Endothelial cell of umbilical vein (primary cell): ENCODE measurements around the gene TJP3. TPM values are rescaled to one million over a fixed set of nuclear protein-coding genes. Genes with fewer than 3 reads are reported as not detected.

Experiments used
- BruUV-seq: library from RNA; stranded (reverse); fragments of 400-500 nt; replicated peaks from 2 replicates; lab custom pipeline; 2021; lab: Mats Ljungman, UMichigan
- CTCF ChIA-PET: fragments of 300-600, 350-600 bp; sonication (Branson Sonifier 250); formaldehyde crosslinking; loops from one replicate; lab custom pipeline; 2021; ENCODE audit warnings: antibody characterized with exemption, inconsistent platforms; lab: Charles Lee
- POLR2A ChIA-PET: fragments of 300-600, 350-600 bp; sonication (Branson Sonifier 250); formaldehyde crosslinking; loops from one replicate; lab custom pipeline; 2021; ENCODE audit warnings: antibody characterized with exemption, inconsistent platforms; lab: Charles Lee
- DNase-seq: peaks from one replicate; pipeline ENCODE4 v3.0.0-alpha.2; 2011; ENCODE audit warnings: low read depth, low spot score
- FAIRE-seq: peaks from 2 replicates; lab custom pipeline; 2011; peaks lifted over from hg19 to GRCh38; lab: Jason Lieb, UNC
- H2AFZ ChIP-seq: 2 replicates; pipeline ENCODE4 v1.6.0; 2012; ENCODE audit warnings: low read depth, low read length, control low read depth, inconsistent platforms
- H3K27ac ChIP-seq: 2 replicates; pipeline ENCODE4 v1.5.1; 2011; ENCODE audit warnings: low read depth, mild to moderate bottlenecking, control low read depth, low read length, moderate library complexity; ENCODE audit not compliant: insufficient read depth
- H3K27me3 ChIP-seq, 2 experiments: 2 replicates each; pipeline versions ENCODE4 v1.6.0 to v1.6.1; 2011; ENCODE audit warnings: low read length in 2 of 2, mixed read lengths in 1 of 2; ENCODE audit not compliant: control insufficient read depth in 2 of 2, insufficient read depth in 2 of 2
- H3K36me3 ChIP-seq, 2 experiments: 2 replicates in 1 of 2; 3 replicates in 1 of 2; pipeline ENCODE4 v1.5.1; 2011; ENCODE audit warnings: low read length in 2 of 2, mild to moderate bottlenecking in 1 of 2, moderate library complexity in 1 of 2; ENCODE audit not compliant: control insufficient read depth in 2 of 2, insufficient read depth in 2 of 2; ENCODE audit errors: extremely low read depth in 1 of 2
- H3K4me1 ChIP-seq: 3 replicates; pipeline ENCODE4 v1.5.1; 2011; ENCODE audit warnings: mild to moderate bottlenecking, low read length; ENCODE audit not compliant: control insufficient read depth, insufficient read depth; ENCODE audit errors: extremely low read depth
- H3K4me2 ChIP-seq: 2 replicates; pipeline ENCODE4 v1.6.1; 2011; ENCODE audit warnings: low read length, control low read depth, mixed read lengths; ENCODE audit not compliant: insufficient read depth
- H3K4me3 ChIP-seq, 3 experiments: fragments of 200-600 bp in 1 of 3; sonication (generic), shearing (Covaris generic) in 1 of 3; replicated peaks in 1 of 3; 2 replicates each; pipeline ENCODE4 v1.5.1; 2011 to 2016; ENCODE audit warnings: control low read depth in 3 of 3, low read length in 3 of 3, mild to moderate bottlenecking in 2 of 3, inconsistent platforms in 1 of 3, low read depth in 1 of 3, moderate library complexity in 1 of 3; ENCODE audit not compliant: insufficient read depth in 1 of 3
- H3K79me2 ChIP-seq: 2 replicates; pipeline ENCODE4 v1.6.0; 2012; ENCODE audit warnings: low read length, inconsistent platforms; ENCODE audit not compliant: control insufficient read depth, insufficient read depth
- H3K9ac ChIP-seq: replicated peaks from 2 replicates; pipeline ENCODE3; 2011; ENCODE audit warnings: low read length, control low read depth; ENCODE audit not compliant: insufficient read depth; ENCODE audit errors: extremely low read depth
- H3K9me1 ChIP-seq: replicated peaks from 3 replicates; pipeline ENCODE4 v1.6.0; 2011; ENCODE audit warnings: mild to moderate bottlenecking, low read length; ENCODE audit not compliant: control insufficient read depth, insufficient read depth; ENCODE audit errors: extremely low read depth
- H3K9me3 ChIP-seq: replicated peaks from 2 replicates; pipeline ENCODE4 v1.5.1; 2012; ENCODE audit warnings: low read length, inconsistent platforms; ENCODE audit not compliant: control insufficient read depth, insufficient read depth
- H4K20me1 ChIP-seq: replicated peaks from 2 replicates; pipeline ENCODE3; 2011; ENCODE audit warnings: mild to moderate bottlenecking, low read length; ENCODE audit not compliant: control insufficient read depth, insufficient read depth; ENCODE audit errors: extremely low read depth
- CTCF ChIP-seq, 2 donors: IDR thresholded peaks; 1 replicate in 1 of 2; 2 replicates in 1 of 2; pipeline ENCODE4 v1.5.1; 2011; ENCODE audit warnings: low read length in 2 of 2, mild to moderate bottlenecking in 2 of 2, moderate library complexity in 2 of 2, control low read depth in 1 of 2, inconsistent platforms in 1 of 2, low read depth in 1 of 2; ENCODE audit not compliant: insufficient read depth in 1 of 2; ENCODE audit errors: extremely low read depth in 1 of 2
- EZH2 ChIP-seq: IDR thresholded peaks from 2 replicates; pipeline ENCODE4 v1.6.1; 2012; ENCODE audit warnings: borderline replicate concordance, low read depth, mild to moderate bottlenecking, moderate library complexity, low read length, inconsistent platforms; ENCODE audit not compliant: severe bottlenecking
- FOS ChIP-seq: IDR thresholded peaks from 2 replicates; pipeline ENCODE4 v1.6.1; 2011; ENCODE audit warnings: mild to moderate bottlenecking, low read length, moderate library complexity, borderline replicate concordance; ENCODE audit not compliant: insufficient read depth
- GATA2 ChIP-seq: IDR thresholded peaks from 2 replicates; pipeline ENCODE4 v1.7.0; 2011; ENCODE audit warnings: low read depth, mild to moderate bottlenecking, moderate library complexity, mixed read lengths, low read length; ENCODE audit not compliant: insufficient read length, insufficient read depth
- JUN ChIP-seq: IDR thresholded peaks from 2 replicates; pipeline ENCODE4 v1.6.1; 2011; ENCODE audit warnings: borderline replicate concordance, low read depth; ENCODE audit not compliant: insufficient read length, insufficient read depth
- MAX ChIP-seq: IDR thresholded peaks from 2 replicates; pipeline ENCODE4 v1.6.1; 2011; ENCODE audit not compliant: insufficient read depth, insufficient read length
- MYC ChIP-seq: IDR thresholded peaks from one replicate; pipeline ENCODE4 v1.6.1; 2011; ENCODE audit warnings: mild to moderate bottlenecking, low read depth, low read length
- POLR2A ChIP-seq: IDR thresholded peaks from 2 replicates; pipeline ENCODE4 v1.6.1; 2012; ENCODE audit warnings: low read depth, mild to moderate bottlenecking, control low read depth, low read length
- POLR2AphosphoS5 ChIP-seq: IDR thresholded peaks from 2 replicates; pipeline ENCODE4 v1.6.1; 2012; ENCODE audit warnings: low read depth, mild to moderate bottlenecking, control low read depth, low read length, moderate library complexity; ENCODE audit not compliant: insufficient read depth
- dilution Hi-C: fragments of 300-500 bp; cut with MboI; formaldehyde crosslinking; loops from one replicate; pipeline ENCODE4 v1.15.0; 2019; ENCODE audit warnings: low sequenced_read_pairs; ENCODE audit not compliant: extremely low pct_ligation_motif_present
- intact Hi-C: fragments of 100-400 bp; cut with micrococcal nuclease; formaldehyde crosslinking; loops from one replicate; pipeline ENCODE4 v1.10.0; 2022
- polyA plus RNA-seq, 4 experiments: library from polyadenylated mRNA; depleted of rRNA in 3 of 4; stranded (reverse) in 3 of 4; unstranded in 1 of 4; fragments of >200 nt; gene quantifications; 2 replicates each; pipeline versions ENCODE4 v1.2.1 to v1.2.3, GENCODE V29; 2011 to 2012; ENCODE audit warnings: missing spikeins in 1 of 4
- total RNA-seq: library from RNA; stranded (reverse); gene quantifications from 2 replicates; pipeline ENCODE4 v1.2.3, GENCODE V29; 2021

Gene TJP3
- total and polyA plus RNA-seq, 2 donors (not counting 3 experiments of a cell fraction or from before 2014, with no cell fraction given) = 0.10 TPM; not detected in 1

GRCh38 chr19:3771000-3771905, 63.1 kb downstream of the TJP3 start:
- TF ChIP-seq POLR2AphosphoS5 (no peak), EZH2 (no peak), MYC (no peak), JUN (no peak), GATA2 (no peak), CTCF (IDR thresholded peaks at IDR 0.05; ENCODE audit: extremely low read depth in 1 of 2, insufficient read depth in 1 of 2, low read depth in 1 of 2, low read length in 2 of 2) (no peak), POLR2A (no peak), FOS (no peak), MAX (no peak)
- H3K4me3 ChIP-seq = no peak overlapping the region
- H3K9me3 ChIP-seq = no peaks in the 10 kb centered on the region
- FAIRE-seq (no peak), DNase-seq (no peak)
- no peak overlapping the region for H3K9ac ChIP-seq
- dilution Hi-C loops = no loop called here
- no peak overlapping the region for H3K4me2 ChIP-seq
- ChIA-PET POLR2A (no interaction called here), CTCF (interaction anchor here (0.5 to 0.7 kb wide), 3 partner anchors 9 to 216 kb away, joined by 3 to 4 read pairs (median 4); partner anchors contain the start of gene MRPL54)
- no peak overlapping the region for H2AFZ ChIP-seq
- intact Hi-C loops = no loop called here
- H3K27me3 ChIP-seq = no peaks in the 10 kb centered on the region
- H4K20me1 ChIP-seq = no peaks in the 10 kb centered on the region
- no peaks in the 10 kb centered on the region for H3K9me1 ChIP-seq
- H3K36me3 ChIP-seq = peaks cover 2 to 8% of the 10 kb centered on the region in 2 experiments
- no peak overlapping the region for H3K27ac ChIP-seq
- BruUV-seq = no TSS peak
- peaks cover 6% of the 10 kb centered on the region for H3K4me1 ChIP-seq
- no peaks in the 10 kb centered on the region for H3K79me2 ChIP-seq
